Calu3 (cell line): ENCODE measurements around the gene YWHAE. TPM values are rescaled to one million over a fixed set of nuclear protein-coding genes. Genes with fewer than 3 reads are reported as not detected.

Source experiments
- BruUV-seq: library from RNA; stranded (reverse); fragments of 400-500 nt; replicated peaks from 2 replicates; lab custom pipeline; 2021; lab: Mats Ljungman, UMichigan
- CTCF ChIA-PET: fragments of 300-600 bp; sonication (Branson Sonifier 250); formaldehyde crosslinking; loops from one replicate; lab custom pipeline; 2022; ENCODE audit warnings: antibody characterized with exemption; lab: Charles Lee
- DNase-seq: peaks from one replicate; pipeline ENCODE4 v3.0.0; 2022
- H3K27ac Mint-ChIP-seq: one replicate; pipeline ENCODE4 v1.8.0; 2022; ENCODE audit warnings: mixed read lengths; ENCODE audit not compliant: unreplicated experiment
- H3K27me3 Mint-ChIP-seq: one replicate; pipeline ENCODE4 v1.8.0; 2022; ENCODE audit warnings: mixed read lengths; ENCODE audit not compliant: unreplicated experiment
- H3K36me3 Mint-ChIP-seq: one replicate; pipeline ENCODE4 v1.8.0; 2022; ENCODE audit warnings: mild to moderate bottlenecking, moderate library complexity, mixed read lengths; ENCODE audit not compliant: insufficient read depth, unreplicated experiment
- H3K4me1 Mint-ChIP-seq: one replicate; pipeline ENCODE4 v1.8.0; 2022; ENCODE audit warnings: mild to moderate bottlenecking, low read depth, mixed read lengths; ENCODE audit not compliant: unreplicated experiment
- H3K4me3 Mint-ChIP-seq: one replicate; pipeline ENCODE4 v1.8.0; 2022; ENCODE audit warnings: mild to moderate bottlenecking, low read depth, moderate library complexity, mixed read lengths; ENCODE audit not compliant: unreplicated experiment
- H3K9me3 Mint-ChIP-seq: one replicate; pipeline ENCODE4 v1.8.0; 2022; ENCODE audit warnings: low read depth, mixed read lengths; ENCODE audit not compliant: unreplicated experiment
- CTCF ChIP-seq: fragments of 200-600 bp; IDR thresholded peaks from one replicate; pipeline ENCODE4 v1.8.0; 2022; ENCODE audit warnings: antibody characterized with exemption; ENCODE audit not compliant: unreplicated experiment
- intact Hi-C: fragments of 100-400 bp; cut with micrococcal nuclease; formaldehyde crosslinking; loops from one replicate; pipeline ENCODE4 v1.10.0; 2022; ENCODE audit not compliant: unreplicated experiment
- total RNA-seq: library from RNA; stranded (reverse); gene quantifications from 2 replicates; pipeline ENCODE4 v1.2.3, GENCODE V29; 2022

YWHAE gene
- total RNA-seq, 1 experiment from 2014 or later, result 504 TPM

DNA sequence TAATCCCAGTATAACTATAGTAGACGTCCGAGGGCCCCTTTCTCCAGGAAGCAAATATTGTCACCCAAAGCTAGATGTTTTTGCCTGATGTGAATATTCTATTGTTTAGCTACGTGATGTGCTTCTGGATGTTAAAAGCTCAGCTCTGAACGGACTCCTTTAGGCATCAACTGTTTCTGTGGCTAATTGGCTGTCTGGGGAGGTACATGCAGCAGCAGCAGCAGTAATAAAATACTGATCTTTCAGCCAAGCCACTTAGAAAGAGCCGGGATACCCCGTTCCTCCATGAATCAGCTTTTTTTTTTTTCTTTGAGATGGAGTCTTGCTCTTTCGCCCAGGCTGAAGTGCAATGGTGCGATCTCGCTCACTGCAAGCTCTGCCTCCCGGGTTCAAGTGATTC, 77.5 kb downstream of the YWHAE start:
- H3K36me3 Mint-ChIP-seq, result no peaks in the 10 kb centered on the region
- no peaks in the 10 kb centered on the region for H3K4me1 Mint-ChIP-seq
- DNase-seq, result no peak
- TF ChIP-seq CTCF, result no peak
- BruUV-seq, result no TSS peak
- H3K4me3 Mint-ChIP-seq, result no peak overlapping the region
- H3K27ac Mint-ChIP-seq, result no peak overlapping the region
- peaks cover 13% of the 10 kb centered on the region for H3K27me3 Mint-ChIP-seq
- intact Hi-C loops, result no loop called here
- no peaks in the 10 kb centered on the region for H3K9me3 Mint-ChIP-seq
- CTCF ChIA-PET, result no interaction called here

DNA sequence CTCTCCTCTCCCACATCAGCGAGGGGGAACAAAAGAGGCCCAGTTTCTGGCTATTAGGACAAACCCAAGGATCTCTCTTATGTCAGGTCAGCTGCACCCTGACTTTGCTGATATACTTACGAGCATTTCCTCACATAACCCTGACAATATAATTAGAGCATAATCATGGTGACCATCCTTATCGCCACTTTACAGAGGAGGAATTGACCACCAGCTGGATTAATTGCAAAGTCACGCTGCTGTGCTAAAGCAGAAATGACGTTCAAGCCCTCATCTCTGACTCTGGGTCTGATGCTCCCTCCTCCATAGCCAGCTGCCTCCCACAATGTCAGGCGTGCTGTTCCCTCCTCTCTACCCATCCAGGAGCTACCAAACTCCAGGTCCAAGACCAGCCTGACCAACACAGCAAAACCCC, 78.0 kb downstream of the YWHAE start:
- no peak overlapping the region for H3K27ac Mint-ChIP-seq
- H3K36me3 Mint-ChIP-seq, result no peaks in the 10 kb centered on the region
- H3K4me1 Mint-ChIP-seq, result no peaks in the 10 kb centered on the region
- no peak for DNase-seq
- no TSS peak for BruUV-seq
- peaks cover 13% of the 10 kb centered on the region for H3K27me3 Mint-ChIP-seq
- intact Hi-C loops, result no loop called here
- CTCF ChIA-PET, result no interaction called here
- H3K9me3 Mint-ChIP-seq, result no peaks in the 10 kb centered on the region
- no peak for TF ChIP-seq CTCF
- no peak overlapping the region for H3K4me3 Mint-ChIP-seq

- no peak for DNase-seq
- Mint-ChIP-seq H3K27ac (no peak overlapping the region), H3K36me3 (no peaks in the 10 kb centered on the region), H3K4me1 (no peaks in the 10 kb centered on the region), H3K4me3 (no peak overlapping the region), H3K9me3 (no peaks in the 10 kb centered on the region), H3K27me3 (peaks cover 13% of the 10 kb centered on the region)
- intact Hi-C loops, result no loop called here
- CTCF ChIA-PET, result no interaction called here
- no TSS peak for BruUV-seq
- no peak for TF ChIP-seq CTCF
These were observed 84.1 kb downstream of the YWHAE start for GRCh38 chr17:1315891-1316403.

- no peak overlapping the region for H3K4me3 Mint-ChIP-seq
- no peak overlapping the region for H3K27ac Mint-ChIP-seq
- no peaks in the 10 kb centered on the region for H3K9me3 Mint-ChIP-seq
- CTCF ChIA-PET, result no interaction called here
- DNase-seq, result no peak
- peaks cover 13% of the 10 kb centered on the region for H3K27me3 Mint-ChIP-seq
- intact Hi-C loops, result no loop called here
- H3K36me3 Mint-ChIP-seq, result no peaks in the 10 kb centered on the region
- TF ChIP-seq CTCF, result no peak
- H3K4me1 Mint-ChIP-seq, result no peaks in the 10 kb centered on the region
- BruUV-seq, result no TSS peak
These were observed 84.6 kb downstream of the YWHAE start for GRCh38 chr17:1315409-1315808.
